Heart left ventricle (tissue), 16 donors: Measurements from ENCODE around the gene RHBDF1. TPM values are rescaled to one million over a fixed set of nuclear protein-coding genes. Genes with fewer than 3 reads are reported as not detected.

ENCODE experiments used
- ATAC-seq, 4 donors: fragments of 200-7000 bp; cut with Tn5 transposase; one replicate each; pipeline ENCODE4 v1.9.1; 2020 to 2022; ENCODE audit warnings: moderate library complexity in 4 of 4, mild to moderate bottlenecking in 3 of 4, moderate number of reproducible peaks in 1 of 4
- DNase-seq, 5 donors: peaks; one replicate each; pipeline ENCODE4 v3.0.0-alpha.2; 2020
- H3K27ac ChIP-seq, 12 donors: fragments of 200-600 bp; sonication (generic) in 4 of 12; one replicate each; pipeline versions ENCODE4 v1.5.0 to v1.8.0; 2016 to 2022; ENCODE audit warnings: mild to moderate bottlenecking in 2 of 12
- H3K27me3 ChIP-seq, 9 donors: fragments of 200-600 bp; sonication (generic) in 2 of 9; one replicate each; pipeline versions ENCODE4 v1.5.1 to v1.8.0; 2016 to 2022; ENCODE audit warnings: mild to moderate bottlenecking in 3 of 9
- H3K36me3 ChIP-seq, 9 donors: fragments of 200-600 bp; sonication (generic) in 2 of 9; one replicate each; pipeline versions ENCODE4 v1.5.0 to v1.8.0; 2018 to 2022; ENCODE audit warnings: mild to moderate bottlenecking in 2 of 9
- H3K4me1 ChIP-seq, 12 donors: fragments of 200-600 bp; sonication (generic) in 4 of 12; one replicate each; pipeline versions ENCODE4 v1.5.0 to v1.8.0; 2016 to 2022; ENCODE audit warnings: mild to moderate bottlenecking in 3 of 12
- H3K4me3 ChIP-seq, 12 donors: fragments of 200-600 bp; sonication (generic) in 4 of 12; one replicate each; pipeline versions ENCODE4 v1.5.0 to v1.8.0; 2017 to 2022; ENCODE audit warnings: mild to moderate bottlenecking in 9 of 12, moderate library complexity in 4 of 12
- H3K9me3 ChIP-seq, 12 donors: fragments of 200-600 bp; sonication (generic) in 4 of 12; one replicate each; pipeline versions ENCODE4 v1.5.0 to v1.8.0; 2016 to 2022; ENCODE audit warnings: mild to moderate bottlenecking in 1 of 12
- CTCF ChIP-seq, 12 donors: fragments of 200-600 bp; sonication (generic) in 4 of 12; IDR thresholded peaks; one replicate each; pipeline versions ENCODE4 v1.5.0 to v1.8.0; 2018 to 2022; ENCODE audit warnings: antibody characterized with exemption in 12 of 12, mild to moderate bottlenecking in 5 of 12
- POLR2A ChIP-seq, 2 donors: fragments of 450-650 bp; IDR thresholded peaks; one replicate each; pipeline ENCODE4 v1.6.1; 2017; ENCODE audit warnings: antibody characterized with exemption in 2 of 2, mild to moderate bottlenecking in 2 of 2, moderate library complexity in 2 of 2
- WGBS, 4 donors: extraction: QIAGEN DNeasy Blood & Tissue Kit in 2 of 4; methylation state at CpG; one replicate each; pipeline versions ENCODE4 v1.1.5 to v1.1.7; 2013 to 2018; 5-methylcytosine and 5-hydroxymethylcytosine counted together
- intact Hi-C, 10 donors: fragments of 100-400 bp; cut with DNase I; formaldehyde crosslinking; loops; one replicate each; pipeline versions ENCODE4 v1.11.1 to v1.14.2; 2022
- polyA plus RNA-seq, 2 donors: library from polyadenylated mRNA; stranded (reverse); fragments of 200-250 nt; gene quantifications; one replicate each; pipeline ENCODE4 v1.2.3, GENCODE V29; 2013
- total RNA-seq, 9 donors: library from RNA; depleted of rRNA in 2 of 9; stranded (reverse); fragments of >200 nt in 2 of 9; fragmentation: NEBNext Ultra II Directional in 3 of 9; extraction: Animal tissue kit (Norgen Biotek cat#: 25700) in 3 of 9; gene quantifications; one replicate each; pipeline versions ENCODE4 v1.1.0 to v1.2.4, GENCODE V29; 2016 to 2023
- donor health status: ischemic (EF 13 %, LVEDD 7.1; RV severe dilation, severe dysfunction).
- donor health status: healthy with polysubstance abuse.
- donor health status: DM: no; HTN: yes; CAD: no.
- donor health status: DM: no; HTN: no; CAD: no.
- donor health status: ischemic (EF 25% LVEDD 6.9; RV normal size, moderate dysfunction).
- donor health status: ischemic (EF 25% LVEDD 5.7; RV mildly dilated, moderate dysfunction).
- donor health status: healthy.
- donor health status: DM: yes; HTN: yes; CAD: no.
- donor health status: ischemic (EF 35%, LVEDD 5.7; RV mildly dilated, moderate dysfunction).
- donor health status: nonischemic (EF 11% LVEDD 7.7; RV severe dilation, severe dysfunction).
- donor health status: DM: yes; HTN: yes; CAD: no.
- donor health status: PGD.
- donor health status: ischemic (EF 29% LVEDD 5.4; RV normal size, mild dysfunction).
- donor health status: nonischemic (EF 23%, LVEDD 6.1; RV moderate dilation, normal function).

The RHBDF1 gene
- total and polyA plus RNA-seq, 11 donors, result 17.4 to 45.8 (median 23.9) TPM

- DNase-seq, result peak in 3 of 5 donors; percentile 40 to 57 (median 48)
- H3K27me3 ChIP-seq, result no peaks in the 10 kb centered on the region
- H3K4me3 ChIP-seq, result no peak overlapping the region
- no peaks in the 10 kb centered on the region for H3K9me3 ChIP-seq
- intact Hi-C loops, result loop anchor here in 6 of 10 donors (2.0 to 5.0 kb wide), 3 partner anchors 65 to 245 kb away; partner anchors contain the start of gene HBQ1 (in 3 of the 6)
- H3K36me3 ChIP-seq, result peaks cover 0 to 48% (median 21%) of the 10 kb centered on the region in 9 donors
- H3K27ac ChIP-seq, result no peak overlapping the region
- 61 to 69% (median 67%) methylated on average over 18 to 19 of the region's 19 CpGs for WGBS, 4 donors
- peak; percentile 55 to 68 (median 64) for ATAC-seq
- peak; percentile 43 to 74 (median 59) for TF ChIP-seq CTCF (IDR thresholded peaks at IDR 0.05)
- TF ChIP-seq POLR2A (IDR thresholded peaks at IDR 0.05), result no peak
- peaks cover 0 to 18% (median 0%) of the 10 kb centered on the region in 12 donors for H3K4me1 ChIP-seq
These were observed 45.2 kb upstream of the RHBDF1 start for GRCh38 chr16:117379-118365.

- ATAC-seq (no peak), DNase-seq (no peak)
- H3K36me3 ChIP-seq, result peaks cover 0 to 63% (median 38%) of the 10 kb centered on the region in 9 donors
These were observed 43.6 kb upstream of the RHBDF1 start for GRCh38 chr16:116015-116414.

GRCh38 chr16:114327-114726, 41.9 kb upstream of the RHBDF1 start:
- no peak overlapping the region for H3K4me3 ChIP-seq
- no peak for ATAC-seq
- H3K36me3 ChIP-seq, result peaks cover 0 to 80% (median 55%) of the 10 kb centered on the region in 9 donors
- 92 to 100% (median 94%) methylated on average over 2 of the region's 2 CpGs for WGBS, 4 donors
- intact Hi-C loops, result no loop called here
- H3K27me3 ChIP-seq, result no peaks in the 10 kb centered on the region
- TF ChIP-seq CTCF (IDR thresholded peaks at IDR 0.05) (no peak), POLR2A (IDR thresholded peaks at IDR 0.05) (no peak)
- DNase-seq, result no peak
- no peak overlapping the region for H3K27ac ChIP-seq
- peaks cover 0 to 10% (median 0%) of the 10 kb centered on the region in 12 donors for H3K4me1 ChIP-seq
- no peaks in the 10 kb centered on the region for H3K9me3 ChIP-seq

More at GRCh38 chr16:116015-116414, 43.6 kb upstream of the RHBDF1 start:
- Histone ChIP-seq H3K9me3 (no peaks in the 10 kb centered on the region), H3K4me1 (peaks cover 0 to 15% (median 0%) of the 10 kb centered on the region in 12 donors), H3K27ac (no peak overlapping the region), H3K27me3 (no peaks in the 10 kb centered on the region), H3K4me3 (no peak overlapping the region)
- TF ChIP-seq POLR2A (IDR thresholded peaks at IDR 0.05), result no peak
- no peak for TF ChIP-seq CTCF (IDR thresholded peaks at IDR 0.05)
- intact Hi-C loops, result loop anchor here in 5 of 10 donors (5.0 kb wide), 2 partner anchors 66 to 246 kb away; partner anchors contain the start of gene HBQ1 (in 3 of the 5)
- 65 to 74% (median 69%) methylated on average over 7 of the region's 7 CpGs for WGBS, 4 donors
